Activated CD4-positive, alpha-beta T cell treated with anti-CD3 and anti-CD28 coated beads for 36 hours (primary cell): ENCODE results near the gene SLC15A1. TPM values are rescaled to one million over a fixed set of nuclear protein-coding genes. Genes with fewer than 3 reads are reported as not detected.
"Not testable (repeated sequence)": the region's sequence is repeated elsewhere in the genome, so short reads cannot be mapped to it uniquely, and the experiment has no call there.

ENCODE experiments used
- ATAC-seq: fragments of 200-7000 bp; cut with Tn5 transposase; one replicate; pipeline ENCODE4 v1.10.0; 2021; ENCODE audit warnings: mild to moderate bottlenecking, moderate library complexity
- CTCF ChIA-PET: fragments of 350-600 bp; sonication (Branson Sonifier 250); formaldehyde crosslinking; loops from one replicate; lab custom pipeline; 2021; ENCODE audit warnings: antibody characterized with exemption; lab: Charles Lee
- POLR2A ChIA-PET: fragments of 350-600 bp; sonication (Branson Sonifier 250); formaldehyde crosslinking; loops from one replicate; lab custom pipeline; 2021; ENCODE audit warnings: antibody characterized with exemption, inconsistent platforms; lab: Charles Lee
- DNase-seq: peaks from one replicate; pipeline ENCODE4 v3.0.0-alpha.2; 2020
- H3K27ac Mint-ChIP-seq: one replicate; pipeline ENCODE4 v1.8.0; 2021; ENCODE audit warnings: mixed read lengths
- H3K27me3 Mint-ChIP-seq: one replicate; pipeline ENCODE4 v1.8.0; 2021; ENCODE audit warnings: mixed read lengths
- H3K36me3 Mint-ChIP-seq: one replicate; pipeline ENCODE4 v1.8.0; 2021; ENCODE audit warnings: low read depth, mixed read lengths
- H3K4me1 Mint-ChIP-seq: one replicate; pipeline ENCODE4 v1.8.0; 2021; ENCODE audit warnings: mixed read lengths
- H3K4me3 Mint-ChIP-seq: one replicate; pipeline ENCODE4 v1.8.0; 2021; ENCODE audit warnings: mild to moderate bottlenecking, moderate library complexity, mixed read lengths
- H3K9me3 Mint-ChIP-seq: one replicate; pipeline ENCODE4 v1.8.0; 2021; ENCODE audit warnings: low read depth, mixed read lengths
- intact Hi-C, 2 experiments: fragments of 100-400 bp; cut with DNase I in 1 of 2; cut with micrococcal nuclease in 1 of 2; formaldehyde crosslinking; loops; one replicate each; pipeline versions ENCODE4 v1.14.2 to v1.15.1; 2022 to 2024; cut with DNase I, micrococcal nuclease
- total RNA-seq, 2 experiments: library from RNA; stranded (reverse); gene quantifications; one replicate each; pipeline ENCODE4 v1.2.3, GENCODE V29; 2021

The SLC15A1 gene
- total RNA-seq, 2 experiments from 2014 or later = not detected

- Mint-ChIP-seq H3K4me1 (no peaks in the 10 kb centered on the region), H3K27me3 (peaks cover 9% of the 10 kb centered on the region), H3K36me3 (no peaks in the 10 kb centered on the region), H3K27ac (no peak overlapping the region), H3K9me3 (no peaks in the 10 kb centered on the region), H3K4me3 (no peak overlapping the region)
- ATAC-seq (no peak), DNase-seq (no peak)
- ChIA-PET POLR2A (no interaction called here), CTCF (interaction anchor here (0.6 kb wide), 1 partner anchor 124 kb away, joined by 3 read pairs; no protein-coding TSS in a partner anchor)
- intact Hi-C loops = no loop called here
These were observed 111.4 kb downstream of the SLC15A1 start for GRCh38 chr13:98641075-98641474.

- DNase-seq, ATAC-seq, intact Hi-C loops, H3K9me3 Mint-ChIP-seq, H3K36me3 Mint-ChIP-seq, H3K4me3 Mint-ChIP-seq, H3K27ac Mint-ChIP-seq, H3K27me3 Mint-ChIP-seq, H3K4me1 Mint-ChIP-seq: not testable (repeated sequence)
- ChIA-PET POLR2A (interaction anchor here (0.9 kb wide), 1 partner anchor 223 kb away, joined by 4 read pairs; no protein-coding TSS in a partner anchor), CTCF (interaction anchor here (0.6 to 1.3 kb wide), 2 partner anchors 13 to 1648 kb away, joined by 3 read pairs; no protein-coding TSS in a partner anchor)
These were observed 112.7 kb downstream of the SLC15A1 start for GRCh38 chr13:98639785-98640184.

DNA sequence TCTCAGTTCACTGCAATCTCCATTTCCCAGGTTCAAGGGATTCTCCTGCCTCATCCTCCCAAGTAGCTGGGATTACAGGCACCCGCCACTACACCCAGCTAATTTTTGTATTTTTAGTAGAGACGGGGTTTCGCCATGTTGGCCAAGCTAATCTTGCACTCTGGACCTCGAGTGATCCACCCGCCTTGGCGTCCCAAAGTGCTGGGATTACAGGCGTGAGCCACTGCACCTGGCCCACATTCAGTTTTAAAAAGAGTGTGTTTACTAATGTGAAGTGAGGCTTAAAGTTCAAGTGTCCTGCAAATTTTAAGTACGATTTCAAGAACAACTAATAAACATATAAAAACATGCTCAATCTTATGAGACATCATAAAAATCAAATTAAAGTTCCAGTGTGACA, 114.1 kb downstream of the SLC15A1 start:
- POLR2A ChIA-PET, ATAC-seq, H3K36me3 Mint-ChIP-seq, H3K4me3 Mint-ChIP-seq, H3K27me3 Mint-ChIP-seq, intact Hi-C loops, DNase-seq, H3K27ac Mint-ChIP-seq, H3K9me3 Mint-ChIP-seq, H3K4me1 Mint-ChIP-seq: not testable (repeated sequence)
- CTCF ChIA-PET = interaction anchor here (1.9 kb wide), 1 partner anchor 192 kb away, joined by 5 read pairs; no protein-coding TSS in a partner anchor

Other genes with a start within 250 kb of the SLC15A1 start
- 100 to 1,000 TPM; 146 to 173 TPM for gene STK24, start 175.6 kb downstream of the SLC15A1 start, total RNA-seq
- 10 to 100 TPM; 36.0 to 42.6 TPM for gene DOCK9, start 225.4 kb upstream of the SLC15A1 start, total RNA-seq